ENCODE data around the gene ADGRD2. TPM values are rescaled to one million over a fixed set of nuclear protein-coding genes. Genes with fewer than 3 reads are reported as not detected.

Gene ADGRD2
- total RNA-seq, 3 donors from 2014 or later, result not detected

DNA sequence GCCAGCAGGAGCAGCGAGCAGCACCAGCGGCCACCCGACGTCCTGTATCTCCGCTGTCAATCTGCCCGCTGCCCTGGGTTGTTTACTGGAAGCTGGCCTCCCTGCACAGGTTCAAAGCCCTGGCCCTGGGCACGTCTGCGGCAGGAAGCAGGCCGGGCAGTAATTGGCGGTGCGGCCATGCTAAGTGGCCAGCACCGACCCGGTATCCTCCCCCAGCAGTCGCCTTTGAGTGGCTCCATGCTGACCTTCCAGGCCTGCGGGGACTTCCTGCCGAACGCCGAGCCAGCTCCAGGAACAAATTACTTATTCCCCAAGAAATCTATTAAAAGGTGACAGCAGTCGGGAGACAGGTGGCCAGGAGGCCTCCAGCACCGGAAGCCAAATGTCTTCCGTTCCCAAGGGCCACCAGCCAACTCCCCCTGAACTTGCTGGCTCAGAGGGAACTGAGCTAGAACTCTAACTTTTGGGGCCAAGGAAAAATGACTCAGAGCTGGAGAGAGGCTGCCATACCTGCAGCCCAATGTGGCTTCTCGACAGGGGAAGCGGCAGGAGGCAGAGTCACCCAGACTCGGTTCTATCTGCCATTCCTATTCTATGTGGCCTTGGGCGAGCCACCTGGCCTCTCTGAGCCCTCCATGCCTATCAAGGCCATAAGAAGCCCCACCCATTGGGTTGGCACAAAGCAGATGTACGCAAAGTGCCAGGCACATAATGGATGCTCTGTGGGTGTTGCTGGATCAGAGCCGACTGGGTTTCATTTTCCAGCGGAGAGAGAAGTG is 21.3 kb upstream of the ADGRD2 start:
- intact Hi-C loops (cut with DNase I, micrococcal nuclease), result no loop called here
- H3K9me3 ChIP-seq, result no peaks in the 10 kb centered on the region

GRCh38 chr9:124429530-124429867 is 20.8 kb upstream of the ADGRD2 start:
- DNase-seq (no peak), ATAC-seq (no peak)
- H3K36me3 ChIP-seq (ENCODE audit: low read depth), result no peaks in the 10 kb centered on the region
- no peaks in the 10 kb centered on the region for H3K4me1 ChIP-seq (ENCODE audit: low read depth)
- H3K9me3 ChIP-seq, result no peaks in the 10 kb centered on the region
- TF ChIP-seq, protein P1, sequence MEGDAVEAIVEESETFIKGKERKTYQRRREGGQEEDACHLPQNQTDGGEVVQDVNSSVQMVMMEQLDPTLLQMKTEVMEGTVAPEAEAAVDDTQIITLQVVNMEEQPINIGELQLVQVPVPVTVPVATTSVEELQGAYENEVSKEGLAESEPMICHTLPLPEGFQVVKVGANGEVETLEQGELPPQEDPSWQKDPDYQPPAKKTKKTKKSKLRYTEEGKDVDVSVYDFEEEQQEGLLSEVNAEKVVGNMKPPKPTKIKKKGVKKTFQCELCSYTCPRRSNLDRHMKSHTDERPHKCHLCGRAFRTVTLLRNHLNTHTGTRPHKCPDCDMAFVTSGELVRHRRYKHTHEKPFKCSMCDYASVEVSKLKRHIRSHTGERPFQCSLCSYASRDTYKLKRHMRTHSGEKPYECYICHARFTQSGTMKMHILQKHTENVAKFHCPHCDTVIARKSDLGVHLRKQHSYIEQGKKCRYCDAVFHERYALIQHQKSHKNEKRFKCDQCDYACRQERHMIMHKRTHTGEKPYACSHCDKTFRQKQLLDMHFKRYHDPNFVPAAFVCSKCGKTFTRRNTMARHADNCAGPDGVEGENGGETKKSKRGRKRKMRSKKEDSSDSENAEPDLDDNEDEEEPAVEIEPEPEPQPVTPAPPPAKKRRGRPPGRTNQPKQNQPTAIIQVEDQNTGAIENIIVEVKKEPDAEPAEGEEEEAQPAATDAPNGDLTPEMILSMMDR (IDR thresholded peaks at IDR 0.05), result no peak
- H3K4me3 ChIP-seq, result no peak overlapping the region
- intact Hi-C loops (cut with DNase I, micrococcal nuclease), result no loop called here

More for the DNA sequence above, 21.3 kb upstream of the ADGRD2 start:
- TF ChIP-seq, protein P1 (IDR thresholded peaks at IDR 0.05), result no peak
- no peak for ATAC-seq
- no peak overlapping the region for H3K4me3 ChIP-seq
- H3K4me1 ChIP-seq (ENCODE audit: low read depth), result no peaks in the 10 kb centered on the region
- no peak for DNase-seq
- H3K36me3 ChIP-seq (ENCODE audit: low read depth), result no peaks in the 10 kb centered on the region

DNA sequence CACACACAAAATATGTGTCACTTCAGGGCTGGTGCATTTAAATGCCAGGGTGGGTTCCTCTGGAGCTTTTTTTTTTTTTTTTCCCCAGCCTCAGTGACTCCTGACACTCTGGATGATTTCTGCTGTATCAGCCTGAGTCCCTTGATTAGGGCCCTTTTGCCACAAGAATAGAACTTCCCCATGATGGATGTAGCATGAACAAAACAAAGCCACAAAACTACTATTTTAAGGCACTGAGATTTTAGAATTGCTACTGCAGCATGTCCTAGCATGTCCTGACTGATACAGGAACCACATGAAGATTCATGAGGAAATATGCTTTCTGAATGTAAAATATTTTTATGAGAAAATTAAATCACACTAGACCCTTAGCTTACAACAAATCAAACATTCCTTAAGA is 13.9 kb upstream of the ADGRD2 start:
- no peak overlapping the region for H3K4me3 ChIP-seq
- no peak for ATAC-seq
- H3K9me3 ChIP-seq, result no peaks in the 10 kb centered on the region
- H3K4me1 ChIP-seq (ENCODE audit: low read depth), result no peaks in the 10 kb centered on the region
- DNase-seq, result no peak
- no peaks in the 10 kb centered on the region for H3K36me3 ChIP-seq (ENCODE audit: low read depth)
- intact Hi-C loops (cut with DNase I, micrococcal nuclease), result no loop called here
- TF ChIP-seq, protein P1 (IDR thresholded peaks at IDR 0.05), result no peak

GRCh38 chr9:124437086-124437485 is 13.2 kb upstream of the ADGRD2 start:
- Histone ChIP-seq H3K4me1 (ENCODE audit: low read depth) (no peaks in the 10 kb centered on the region), H3K9me3 (no peaks in the 10 kb centered on the region), H3K4me3 (no peak overlapping the region), H3K36me3 (ENCODE audit: low read depth) (no peaks in the 10 kb centered on the region)
- intact Hi-C loops (cut with DNase I, micrococcal nuclease), result no loop called here
- ATAC-seq (no peak), DNase-seq (no peak)
- TF ChIP-seq, protein P1 (IDR thresholded peaks at IDR 0.05), result no peak

DNA sequence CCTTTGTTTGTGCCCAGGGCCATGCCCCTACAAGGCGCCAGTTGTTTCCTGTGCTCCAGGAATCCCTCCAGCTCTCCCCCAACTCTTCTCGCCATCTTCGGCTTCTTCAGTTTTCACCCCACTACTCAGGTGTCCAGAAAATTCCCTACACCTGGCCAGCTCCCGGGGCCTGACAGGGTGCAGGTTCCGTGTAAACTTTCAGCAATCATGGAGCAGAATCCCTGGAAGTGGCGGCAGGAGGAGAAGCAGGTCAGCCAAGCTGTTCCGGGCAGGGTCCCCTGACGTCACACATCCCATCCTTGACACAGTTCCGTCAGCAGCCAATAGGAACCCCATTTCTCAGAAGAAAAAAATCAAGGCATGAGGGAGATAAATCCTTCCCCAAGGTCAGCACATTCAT is 12.2 kb upstream of the ADGRD2 start:
- no peaks in the 10 kb centered on the region for H3K36me3 ChIP-seq (ENCODE audit: low read depth)
- intact Hi-C loops (cut with DNase I, micrococcal nuclease), result no loop called here

More for the DNA sequence above, 12.2 kb upstream of the ADGRD2 start:
- H3K9me3 ChIP-seq, result no peaks in the 10 kb centered on the region
- DNase-seq, result peak in 1 of 3 donors; percentile 17
- ATAC-seq, result no peak
- H3K4me1 ChIP-seq (ENCODE audit: low read depth), result no peaks in the 10 kb centered on the region
- H3K4me3 ChIP-seq, result no peak overlapping the region
- TF ChIP-seq, protein P1 (IDR thresholded peaks at IDR 0.05), result no peak
